Thyroid gland (tissue), 4 donors: ENCODE measurements around the gene LSP1. TPM values are rescaled to one million over a fixed set of nuclear protein-coding genes. Genes with fewer than 3 reads are reported as not detected.

Experiments used
- DNase-seq, 2 donors: peaks; one replicate each; pipeline ENCODE4 v3.0.0-alpha.2; 2019
- H3K27ac ChIP-seq, 3 donors: fragments of 200-600 bp; sonication (generic); 1 replicate in 2 of 3; 2 replicates in 1 of 3; pipeline ENCODE4 v1.5.1; 2016 to 2019; ENCODE audit warnings: mild to moderate bottlenecking in 1 of 3, moderate library complexity in 1 of 3
- H3K27me3 ChIP-seq: fragments of 200-600 bp; sonication (generic); one replicate; pipeline ENCODE4 v1.5.1; 2019
- H3K36me3 ChIP-seq, 2 donors: fragments of 200-600 bp; sonication (generic); one replicate each; pipeline ENCODE4 v1.5.1; 2016 to 2019
- H3K4me1 ChIP-seq, 2 donors: fragments of 200-600 bp; sonication (generic); one replicate each; pipeline ENCODE4 v1.5.1; 2017 to 2019
- H3K4me3 ChIP-seq, 3 donors: fragments of 200-600 bp; sonication (generic); replicated peaks in 1 of 3; 1 replicate in 2 of 3; 2 replicates in 1 of 3; pipeline ENCODE4 v1.5.1; 2016; ENCODE audit warnings: mild to moderate bottlenecking in 1 of 3
- H3K9me3 ChIP-seq: fragments of 200-600 bp; sonication (generic); one replicate; pipeline ENCODE4 v1.5.1; 2017
- POLR2A ChIP-seq, 2 donors: fragments of 450-650 bp; IDR thresholded peaks; one replicate each; pipeline ENCODE4 v1.6.1; 2017; ENCODE audit warnings: antibody characterized with exemption in 2 of 2, mild to moderate bottlenecking in 2 of 2, moderate library complexity in 1 of 2
- WGBS, 2 donors: methylation state at CpG; one replicate each; pipeline ENCODE4 v1.1.5; 2017; 5-methylcytosine and 5-hydroxymethylcytosine counted together
- intact Hi-C: fragments of 100-400 bp; cut with DNase I; formaldehyde crosslinking; loops from one replicate; pipeline ENCODE4 v1.15.1; 2023
- total RNA-seq, 4 donors: library from RNA; depleted of rRNA; stranded (reverse); fragments of >200 nt; gene quantifications; one replicate each; pipeline ENCODE4 v1.2.3, GENCODE V29; 2016
- TF ChIP-seq, protein P1 (sequence below), 6 experiments: fragments of 200-600 bp in 3 of 6; fragments of 450-650 bp in 3 of 6; sonication (generic) in 3 of 6; IDR thresholded peaks; one replicate each; pipeline ENCODE4 v1.5.1; 2016 to 2019; ENCODE audit warnings: antibody characterized with exemption in 6 of 6, mild to moderate bottlenecking in 2 of 6, inconsistent platforms in 1 of 6, moderate library complexity in 1 of 6

Gene LSP1
- total RNA-seq, 4 donors from 2014 or later = 6.7 to 26.1 (median 10.5) TPM

DNA sequence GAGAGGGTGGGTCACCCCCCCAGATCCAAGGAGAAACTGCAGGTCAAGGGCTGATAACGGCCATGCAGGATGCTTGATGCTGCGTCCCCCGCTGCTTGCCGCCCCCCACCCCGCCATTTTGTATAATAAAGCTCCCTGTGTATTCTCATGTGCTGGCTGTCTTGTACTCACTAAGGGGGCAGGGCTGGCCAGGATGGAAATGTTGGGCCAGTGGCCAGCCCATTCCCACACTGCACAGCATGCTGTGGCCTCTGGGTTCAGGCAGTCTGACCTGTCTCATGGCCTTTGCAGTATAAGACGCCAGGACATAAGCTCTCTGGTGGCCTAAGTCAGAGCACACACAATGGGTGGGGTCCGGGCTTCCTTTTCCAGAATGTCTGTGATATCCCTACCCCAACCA lies 39.2 kb downstream of the LSP1 start:
- H3K9me3 ChIP-seq = no peaks in the 10 kb centered on the region
- DNase-seq = no peak
- H3K27me3 ChIP-seq = no peaks in the 10 kb centered on the region
- no peaks in the 10 kb centered on the region for H3K36me3 ChIP-seq
- WGBS, 2 donors = 90 to 93% methylated on average over 7 of the region's 7 CpGs
- H3K4me3 ChIP-seq = no peak overlapping the region
- H3K4me1 ChIP-seq = no peaks in the 10 kb centered on the region
- no peak overlapping the region for H3K27ac ChIP-seq
- TF ChIP-seq, protein P1, sequence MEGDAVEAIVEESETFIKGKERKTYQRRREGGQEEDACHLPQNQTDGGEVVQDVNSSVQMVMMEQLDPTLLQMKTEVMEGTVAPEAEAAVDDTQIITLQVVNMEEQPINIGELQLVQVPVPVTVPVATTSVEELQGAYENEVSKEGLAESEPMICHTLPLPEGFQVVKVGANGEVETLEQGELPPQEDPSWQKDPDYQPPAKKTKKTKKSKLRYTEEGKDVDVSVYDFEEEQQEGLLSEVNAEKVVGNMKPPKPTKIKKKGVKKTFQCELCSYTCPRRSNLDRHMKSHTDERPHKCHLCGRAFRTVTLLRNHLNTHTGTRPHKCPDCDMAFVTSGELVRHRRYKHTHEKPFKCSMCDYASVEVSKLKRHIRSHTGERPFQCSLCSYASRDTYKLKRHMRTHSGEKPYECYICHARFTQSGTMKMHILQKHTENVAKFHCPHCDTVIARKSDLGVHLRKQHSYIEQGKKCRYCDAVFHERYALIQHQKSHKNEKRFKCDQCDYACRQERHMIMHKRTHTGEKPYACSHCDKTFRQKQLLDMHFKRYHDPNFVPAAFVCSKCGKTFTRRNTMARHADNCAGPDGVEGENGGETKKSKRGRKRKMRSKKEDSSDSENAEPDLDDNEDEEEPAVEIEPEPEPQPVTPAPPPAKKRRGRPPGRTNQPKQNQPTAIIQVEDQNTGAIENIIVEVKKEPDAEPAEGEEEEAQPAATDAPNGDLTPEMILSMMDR (IDR thresholded peaks at IDR 0.05) = no peak
- no peak for TF ChIP-seq POLR2A (IDR thresholded peaks at IDR 0.05)
- intact Hi-C loops = no loop called here

DNA sequence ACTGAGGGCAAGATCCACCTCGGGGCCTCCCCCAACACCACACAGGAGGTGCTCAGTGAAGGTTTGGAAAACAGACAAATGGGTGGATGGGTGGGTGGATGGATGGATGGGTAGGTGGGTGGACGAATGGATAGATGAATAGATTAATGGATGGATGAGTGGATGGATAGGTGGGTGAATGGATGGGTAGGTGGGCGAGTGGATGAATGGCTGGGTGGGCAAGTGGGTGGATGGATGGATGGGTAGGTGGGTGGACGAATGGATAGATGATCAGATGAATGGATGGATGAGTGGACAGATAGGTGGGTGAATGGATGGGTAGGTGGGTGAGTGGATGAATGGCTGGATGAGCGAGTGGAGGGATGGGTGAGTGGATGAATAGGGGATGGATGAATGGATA lies 39.7 kb downstream of the LSP1 start:
- no peak for TF ChIP-seq POLR2A (IDR thresholded peaks at IDR 0.05)
- TF ChIP-seq, protein P1 (IDR thresholded peaks at IDR 0.05) = no peak
- no peaks in the 10 kb centered on the region for H3K9me3 ChIP-seq
- H3K27ac ChIP-seq = no peak overlapping the region
- H3K36me3 ChIP-seq = no peaks in the 10 kb centered on the region
- no peaks in the 10 kb centered on the region for H3K4me1 ChIP-seq
- H3K4me3 ChIP-seq = no peak overlapping the region
- no peak for DNase-seq
- 81 to 84% methylated on average over 5 of the region's 5 CpGs for WGBS, 2 donors
- intact Hi-C loops = no loop called here
- no peaks in the 10 kb centered on the region for H3K27me3 ChIP-seq

DNA sequence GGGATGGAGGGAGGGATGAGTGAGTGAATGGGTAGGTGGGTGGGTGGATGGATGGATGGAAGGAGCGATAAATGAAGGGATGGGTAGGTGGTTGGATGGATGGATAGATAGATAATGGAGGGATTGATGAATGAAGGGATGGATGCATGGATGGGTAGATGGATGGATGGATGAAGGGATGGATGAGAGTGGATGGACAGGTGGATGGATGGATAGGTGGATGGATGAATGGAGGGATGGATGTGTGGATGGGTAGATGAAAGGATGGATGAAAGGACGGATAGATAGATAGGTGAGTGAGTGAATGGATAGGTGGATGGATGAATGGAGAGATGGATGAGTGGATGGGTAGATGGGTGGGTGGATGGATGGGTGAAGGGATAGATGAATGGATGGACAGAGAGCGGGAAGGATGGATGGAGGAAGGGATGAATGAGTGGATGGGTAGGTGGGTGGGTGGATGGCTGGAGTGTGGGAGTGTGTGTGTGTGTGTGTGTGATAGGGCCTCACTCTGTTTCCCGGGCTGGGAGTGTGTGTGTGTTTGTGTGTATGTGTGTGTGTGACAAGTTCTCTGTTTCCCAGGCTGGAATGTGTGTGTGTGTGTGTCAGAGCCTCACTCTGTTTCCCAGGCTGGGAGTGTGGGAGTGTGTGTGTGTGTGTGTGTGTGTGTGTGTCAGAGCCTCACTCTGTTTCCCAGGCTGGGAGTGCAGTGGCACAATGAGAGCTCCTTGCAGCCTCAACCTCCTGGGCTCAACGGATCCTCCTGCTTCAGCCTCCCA lies 40.9 kb downstream of the LSP1 start:
- no peak for DNase-seq
- TF ChIP-seq, protein P1 (IDR thresholded peaks at IDR 0.05) = no peak
- no peak for TF ChIP-seq POLR2A (IDR thresholded peaks at IDR 0.05)
- Histone ChIP-seq H3K27me3 (no peaks in the 10 kb centered on the region), H3K4me3 (no peak overlapping the region), H3K9me3 (no peaks in the 10 kb centered on the region), H3K27ac (no peak overlapping the region), H3K36me3 (no peaks in the 10 kb centered on the region), H3K4me1 (no peaks in the 10 kb centered on the region)
- intact Hi-C loops = loop anchor here (1.0 kb wide), 1 partner anchor 23 kb away; no protein-coding TSS in a partner anchor
- 90 to 91% methylated on average over 4 of the region's 5 CpGs for WGBS, 2 donors

DNA sequence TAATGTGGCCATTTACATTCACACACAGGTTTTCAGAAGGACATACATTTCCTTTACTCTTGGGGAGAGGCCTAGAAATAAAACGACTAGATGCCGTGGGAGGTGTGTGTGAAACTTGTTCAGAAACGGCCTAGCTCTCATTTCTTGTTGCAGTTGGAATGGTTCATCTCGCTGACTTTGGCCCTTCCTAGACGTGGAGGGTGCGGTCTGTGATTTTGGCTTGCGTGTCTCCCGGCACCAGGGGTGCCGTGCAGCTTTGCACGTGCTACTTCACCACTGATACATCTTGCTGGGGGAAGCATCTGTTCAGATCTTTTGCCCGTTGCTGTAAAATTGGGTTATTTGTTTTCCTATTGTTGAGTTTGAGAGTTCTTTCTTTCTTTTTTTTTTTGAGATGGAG lies 41.9 kb downstream of the LSP1 start:
- Histone ChIP-seq H3K36me3 (no peaks in the 10 kb centered on the region), H3K4me1 (no peaks in the 10 kb centered on the region), H3K27me3 (no peaks in the 10 kb centered on the region), H3K4me3 (no peak overlapping the region), H3K27ac (no peak overlapping the region), H3K9me3 (no peaks in the 10 kb centered on the region)
- 88 to 90% methylated on average over 11 of the region's 11 CpGs for WGBS, 2 donors
- intact Hi-C loops = no loop called here
- no peak for DNase-seq
- TF ChIP-seq, protein P1 (IDR thresholded peaks at IDR 0.05) = no peak
- no peak for TF ChIP-seq POLR2A (IDR thresholded peaks at IDR 0.05)

DNA sequence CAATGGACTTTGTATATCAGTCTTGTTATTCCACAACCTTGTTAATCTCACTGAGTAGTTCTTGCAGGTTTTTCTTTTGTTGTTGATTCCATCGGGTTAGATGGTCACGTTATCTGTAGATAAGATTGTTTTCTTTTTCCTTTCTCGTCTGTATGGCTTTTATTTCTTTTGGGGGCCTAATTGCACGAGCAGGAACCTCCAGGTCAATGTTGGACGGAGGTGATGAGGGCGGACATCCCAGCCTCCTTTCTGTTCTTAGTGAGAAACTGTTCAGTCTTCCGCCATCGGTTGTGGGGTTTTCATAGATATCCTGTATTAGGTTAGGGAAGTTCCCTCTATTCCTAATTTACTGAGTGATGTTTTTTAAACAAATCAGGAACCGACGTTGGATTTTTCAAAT lies 43.6 kb downstream of the LSP1 start:
- H3K4me1 ChIP-seq = no peaks in the 10 kb centered on the region
- no peaks in the 10 kb centered on the region for H3K27me3 ChIP-seq
- TF ChIP-seq, protein P1 (IDR thresholded peaks at IDR 0.05) = no peak
- no peak for TF ChIP-seq POLR2A (IDR thresholded peaks at IDR 0.05)
- no peak overlapping the region for H3K4me3 ChIP-seq
- no peaks in the 10 kb centered on the region for H3K36me3 ChIP-seq
- 71 to 72% methylated on average over 10 of the region's 10 CpGs for WGBS, 2 donors
- no peaks in the 10 kb centered on the region for H3K9me3 ChIP-seq
- DNase-seq = no peak
- intact Hi-C loops = no loop called here
- H3K27ac ChIP-seq = no peak overlapping the region
